NCI-H2081 treated with DMSO at 0.1 percent for 48 hours (cell line): ENCODE data around the gene ERC2.

Experiments
- DNase-seq: peaks from one replicate; lab custom pipeline; 2025; lab: John Stamatoyannopoulos, UW

The ERC2 gene

GRCh38 chr3:55746808-55747413 lies 721.4 kb downstream of the ERC2 start:
- no peak for DNase-seq

- DNase-seq = no peak
Measured at GRCh38 chr3:55742832-55743136, 725.5 kb downstream of the ERC2 start.

DNA sequence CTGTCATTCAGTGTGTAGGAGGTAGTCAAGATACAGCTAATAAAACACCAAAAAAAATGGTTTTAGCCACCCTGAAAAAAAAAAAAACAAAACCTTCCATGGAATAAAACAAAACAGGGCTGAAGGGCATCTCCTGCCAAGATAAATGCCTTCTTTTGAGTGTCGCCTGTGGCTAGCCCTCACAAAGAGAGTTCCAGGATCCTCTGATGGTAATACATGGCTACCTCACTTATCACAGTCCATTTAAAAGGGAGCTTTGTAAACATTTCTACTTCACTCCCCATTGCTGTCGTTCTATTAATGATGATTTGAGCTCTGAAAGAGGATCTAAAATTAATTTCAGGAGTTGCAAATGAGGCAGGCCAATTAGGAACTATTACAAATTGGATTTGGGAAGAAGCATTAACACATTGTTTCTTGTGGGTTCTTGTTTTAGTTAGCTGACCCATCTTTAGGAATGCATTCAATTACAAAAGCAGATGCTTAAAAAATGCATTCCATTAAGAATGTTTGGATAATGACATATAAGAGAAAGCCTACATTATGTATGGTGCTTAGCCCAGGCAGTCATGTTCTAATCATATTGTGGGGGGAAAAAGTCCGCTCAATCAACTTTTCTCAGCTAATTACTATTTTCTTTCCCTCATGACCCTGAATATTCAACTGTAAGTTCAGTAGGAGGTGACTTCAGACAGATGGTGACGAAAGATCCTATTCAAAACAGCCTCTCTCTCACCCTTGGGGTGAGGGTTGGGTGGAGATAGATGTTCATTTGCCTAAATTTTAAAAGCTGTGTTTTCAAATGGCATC lies 726.0 kb downstream of the ERC2 start:
- DNase-seq = no peak

- no peak for DNase-seq
Measured at GRCh38 chr3:55737186-55737585, 731.1 kb downstream of the ERC2 start.

DNA sequence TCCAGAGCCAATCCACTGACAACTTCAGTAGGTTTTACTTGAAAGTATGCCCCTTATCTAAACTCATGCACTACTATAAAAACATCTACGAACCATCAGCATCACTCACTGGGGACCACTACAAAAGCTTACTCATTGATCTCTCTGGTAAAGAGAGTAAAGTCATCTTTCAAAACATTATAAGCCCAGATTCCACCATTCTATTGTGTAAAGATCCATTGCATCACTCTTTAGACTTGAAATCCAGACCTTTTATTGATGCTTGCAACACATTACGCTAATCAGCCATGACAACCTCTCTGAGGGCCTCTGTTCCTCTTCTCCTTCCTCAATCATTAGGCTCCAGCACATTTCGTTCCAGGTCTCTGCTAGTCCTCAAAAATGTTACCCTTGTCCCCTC lies 732.3 kb downstream of the ERC2 start:
- no peak for DNase-seq

GRCh38 chr3:55731741-55732140 lies 736.5 kb downstream of the ERC2 start:
- no peak for DNase-seq

DNA sequence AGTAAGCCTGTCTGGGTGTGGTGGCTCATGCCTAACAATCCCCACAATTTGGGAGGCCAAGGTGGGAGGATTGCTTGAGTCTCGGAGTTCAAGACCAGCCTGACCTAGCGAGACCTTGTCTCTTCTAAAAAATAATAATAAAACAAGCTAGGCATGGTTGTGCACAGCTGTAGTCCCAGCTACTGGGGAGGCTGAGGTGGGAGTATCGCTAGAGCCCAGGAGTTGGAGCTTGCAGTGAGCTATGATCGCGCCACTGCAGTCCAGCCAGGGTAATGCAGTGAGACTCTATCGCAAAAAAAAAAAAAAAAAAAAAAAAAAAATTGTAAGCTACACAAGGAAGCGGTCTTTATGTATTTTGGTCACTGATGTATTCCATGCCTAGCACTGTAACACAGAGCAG lies 738.7 kb downstream of the ERC2 start:
- no peak for DNase-seq

- no peak for DNase-seq
Measured at GRCh38 chr3:55728461-55729100, 739.7 kb downstream of the ERC2 start.

GRCh38 chr3:55726501-55726775 lies 741.8 kb downstream of the ERC2 start:
- DNase-seq = no peak

GRCh38 chr3:55725681-55726500 lies 742.4 kb downstream of the ERC2 start:
- DNase-seq = no peak

- DNase-seq = no peak
Measured at GRCh38 chr3:55724821-55725220, 743.4 kb downstream of the ERC2 start.

DNA sequence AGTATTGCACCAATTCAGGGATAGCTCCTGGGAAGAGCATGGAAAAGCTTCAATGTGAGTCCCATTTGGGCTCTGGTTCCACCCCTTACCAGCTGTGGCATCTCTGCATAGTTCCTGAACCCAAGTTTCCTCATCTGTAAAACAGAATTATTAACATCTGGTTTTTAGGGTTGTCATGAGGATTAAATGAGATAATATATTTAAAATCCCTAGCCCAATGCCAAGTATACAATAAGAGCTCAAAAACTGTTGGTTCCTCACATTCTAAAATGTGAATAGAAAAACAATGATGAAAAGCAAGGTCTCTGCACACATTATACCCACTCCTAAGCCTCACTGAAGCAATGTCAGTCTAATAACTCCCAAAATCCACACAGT lies 743.9 kb downstream of the ERC2 start:
- no peak for DNase-seq

DNA sequence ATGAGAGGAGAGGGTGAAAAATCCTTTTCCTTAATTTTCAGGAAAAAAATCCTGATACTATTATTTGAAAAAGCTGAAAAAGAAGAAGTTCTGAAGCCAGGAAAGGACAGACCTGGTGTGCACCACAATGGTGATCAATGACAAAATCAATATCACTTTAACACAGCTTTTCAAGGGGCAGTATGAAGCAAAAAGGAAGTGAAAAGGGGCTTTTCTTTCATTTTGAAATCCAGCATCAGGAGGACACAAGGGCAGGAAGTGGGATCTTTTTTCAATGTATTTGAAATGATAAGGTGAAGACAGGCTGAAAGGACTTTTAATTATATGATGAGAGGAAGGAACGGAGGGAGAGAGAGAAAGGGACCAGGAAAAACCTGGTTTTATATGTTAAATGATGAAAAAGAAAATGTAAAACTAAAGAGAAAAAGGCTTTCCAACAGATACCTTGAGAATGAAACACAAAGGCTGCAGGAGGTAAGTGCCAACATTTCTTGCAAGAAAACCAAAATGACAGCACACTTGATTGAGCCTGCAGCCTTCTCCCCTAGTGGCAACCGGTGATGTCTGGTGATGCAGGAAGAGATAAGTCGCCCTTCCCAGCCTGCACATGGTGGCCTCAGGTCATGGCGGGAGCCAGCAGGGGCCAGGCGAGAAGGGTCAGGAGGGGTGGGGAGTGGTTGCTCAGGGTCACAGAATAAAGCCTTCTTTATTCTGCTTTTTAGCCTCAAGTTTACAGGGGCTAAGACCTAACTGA lies 744.4 kb downstream of the ERC2 start:
- no peak for DNase-seq

DNA sequence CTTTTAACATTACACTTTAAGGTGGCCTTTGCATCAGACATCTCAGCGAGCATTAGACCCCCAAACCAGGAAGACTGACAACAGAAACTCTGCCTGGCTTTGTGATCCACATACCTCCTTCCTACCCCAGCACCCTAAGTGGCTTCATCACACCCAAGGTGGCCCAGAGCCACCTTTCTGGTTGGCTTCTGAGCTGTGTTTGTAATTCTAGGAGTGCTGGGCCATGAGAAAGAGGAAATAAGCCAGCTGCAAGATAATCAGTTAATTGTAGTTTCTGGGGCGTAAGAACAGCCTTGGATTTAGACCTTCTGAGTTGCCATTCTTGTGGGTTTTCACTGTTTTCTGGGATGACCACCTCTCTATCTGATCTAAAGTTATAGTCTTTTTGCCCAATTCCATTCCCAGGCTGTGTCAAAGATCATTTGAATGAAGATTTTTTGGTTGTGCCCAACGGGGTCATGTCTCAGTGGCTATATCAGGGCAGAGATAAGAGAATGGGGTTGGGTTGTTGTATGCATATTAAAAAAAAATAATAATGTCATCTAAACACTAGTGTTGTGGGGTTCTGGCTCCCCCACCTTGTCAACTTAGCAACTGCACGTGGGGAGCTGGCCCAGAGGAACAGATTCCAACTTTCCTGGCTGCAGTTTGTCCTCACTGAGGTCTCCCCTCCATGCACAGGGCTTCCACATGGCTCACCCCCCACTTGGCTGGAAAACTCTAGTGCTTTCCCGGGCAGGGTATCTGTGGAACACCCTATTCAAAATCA lies 746.4 kb downstream of the ERC2 start:
- DNase-seq = no peak

GRCh38 chr3:55720614-55721013 lies 747.7 kb downstream of the ERC2 start:
- no peak for DNase-seq

DNA sequence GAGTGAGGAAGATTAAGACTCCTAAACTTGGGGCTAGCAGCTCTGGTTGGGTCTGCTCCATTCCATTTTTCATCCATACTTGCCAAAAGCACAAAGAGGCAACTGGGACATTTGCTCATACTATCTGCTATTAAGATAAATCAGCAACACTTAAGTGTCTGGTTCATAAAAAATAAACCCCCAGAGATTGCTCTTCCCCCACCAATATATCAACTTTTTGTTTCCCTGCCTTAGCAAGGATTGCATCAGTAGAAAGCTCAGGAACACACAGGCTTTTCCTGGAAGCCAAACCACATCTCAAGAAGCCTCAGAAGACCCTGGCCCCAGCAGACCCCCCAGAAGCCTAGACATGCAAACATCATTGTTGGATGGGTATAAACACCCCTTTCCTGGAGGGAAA lies 748.8 kb downstream of the ERC2 start:
- no peak for DNase-seq

DNA sequence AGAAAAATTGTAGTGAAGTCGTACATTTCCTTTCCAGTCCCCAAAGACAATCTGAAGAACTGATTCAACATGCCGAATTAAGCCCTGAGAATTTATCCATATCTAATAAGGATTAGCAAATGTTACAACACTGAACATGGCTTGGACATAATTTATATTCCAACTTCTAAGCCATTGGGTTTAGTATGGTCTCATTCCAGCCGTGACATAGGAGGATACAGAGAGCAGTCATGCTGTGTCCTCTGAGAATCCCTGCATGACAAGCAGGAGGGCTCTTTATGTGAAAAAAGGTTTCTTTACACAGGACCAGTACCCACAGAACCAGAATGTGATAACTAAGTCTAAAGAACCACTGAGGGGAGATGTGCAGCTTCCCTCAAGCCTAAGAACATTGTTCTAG lies 749.3 kb downstream of the ERC2 start:
- DNase-seq = no peak

GRCh38 chr3:55718521-55718921 lies 749.7 kb downstream of the ERC2 start:
- no peak for DNase-seq

- DNase-seq = no peak
Measured at GRCh38 chr3:55718074-55718473, 750.2 kb downstream of the ERC2 start.

GRCh38 chr3:55717481-55717880 lies 750.8 kb downstream of the ERC2 start:
- no peak for DNase-seq

- DNase-seq = no peak
Measured at GRCh38 chr3:55716611-55717225, 751.5 kb downstream of the ERC2 start.
